Keratinocyte (primary cell): Measurements from ENCODE around the gene DIP2C.

ENCODE experiments used
- EZH2 ChIP-seq: IDR thresholded peaks from one replicate; pipeline ENCODE4 v1.6.1; 2012; ENCODE audit warnings: inconsistent platforms, mild to moderate bottlenecking, low read length, moderate library complexity
- TF ChIP-seq, protein P1 (sequence below), 3 experiments: IDR thresholded peaks in 1 of 3; conservative IDR thresholded peaks in 1 of 3; optimal IDR thresholded peaks in 1 of 3; 2 replicates in 2 of 3; 3 replicates in 1 of 3; pipeline versions ENCODE3 to v1.5.1; 2011; ENCODE audit warnings: low read length in 3 of 3, mild to moderate bottlenecking in 3 of 3, moderate library complexity in 2 of 3, control low read depth in 1 of 3, inconsistent platforms in 1 of 3; ENCODE audit not compliant: insufficient read depth in 2 of 3; ENCODE audit errors: extremely low read depth in 1 of 3

DNA sequence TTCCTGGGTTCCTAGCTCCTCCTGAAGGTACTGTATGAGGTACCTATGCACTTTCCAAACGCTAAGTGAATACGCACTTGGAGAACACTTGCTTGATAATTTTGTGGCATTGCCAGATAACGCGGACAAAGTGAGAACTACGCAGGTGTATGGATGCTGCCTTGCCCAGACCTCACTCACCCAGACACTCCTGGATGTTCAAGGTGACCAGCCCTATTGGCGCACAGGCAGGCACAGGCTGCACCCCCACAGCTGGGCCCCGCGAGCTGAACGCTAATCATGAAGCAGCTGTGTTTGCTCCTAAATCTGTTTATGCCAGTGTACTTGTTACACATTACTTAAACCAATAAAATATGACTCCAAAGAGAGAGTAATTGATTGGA, 27.3 kb downstream of the DIP2C start:
- TF ChIP-seq, protein P1, sequence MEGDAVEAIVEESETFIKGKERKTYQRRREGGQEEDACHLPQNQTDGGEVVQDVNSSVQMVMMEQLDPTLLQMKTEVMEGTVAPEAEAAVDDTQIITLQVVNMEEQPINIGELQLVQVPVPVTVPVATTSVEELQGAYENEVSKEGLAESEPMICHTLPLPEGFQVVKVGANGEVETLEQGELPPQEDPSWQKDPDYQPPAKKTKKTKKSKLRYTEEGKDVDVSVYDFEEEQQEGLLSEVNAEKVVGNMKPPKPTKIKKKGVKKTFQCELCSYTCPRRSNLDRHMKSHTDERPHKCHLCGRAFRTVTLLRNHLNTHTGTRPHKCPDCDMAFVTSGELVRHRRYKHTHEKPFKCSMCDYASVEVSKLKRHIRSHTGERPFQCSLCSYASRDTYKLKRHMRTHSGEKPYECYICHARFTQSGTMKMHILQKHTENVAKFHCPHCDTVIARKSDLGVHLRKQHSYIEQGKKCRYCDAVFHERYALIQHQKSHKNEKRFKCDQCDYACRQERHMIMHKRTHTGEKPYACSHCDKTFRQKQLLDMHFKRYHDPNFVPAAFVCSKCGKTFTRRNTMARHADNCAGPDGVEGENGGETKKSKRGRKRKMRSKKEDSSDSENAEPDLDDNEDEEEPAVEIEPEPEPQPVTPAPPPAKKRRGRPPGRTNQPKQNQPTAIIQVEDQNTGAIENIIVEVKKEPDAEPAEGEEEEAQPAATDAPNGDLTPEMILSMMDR (optimal IDR thresholded peaks at IDR 0.05 in 1 of 3, IDR thresholded peaks at IDR 0.05 in 1 of 3, conservative IDR thresholded peaks at IDR 0.05 in 1 of 3; ENCODE audit: extremely low read depth in 1 of 3, insufficient read depth in 2 of 3, low read length in 3 of 3): no peak
- TF ChIP-seq EZH2: no peak
